ENCODE results near the gene SERGEF.

- TF ChIP-seq CTCF (IDR thresholded peaks at IDR 0.05) (no peak), POLR2A (IDR thresholded peaks at IDR 0.05) (no peak)
These were observed 225.9 kb downstream of the SERGEF start for GRCh38 chr11:17786824-17787525.
